Sigmoid colon (tissue), 7 donors: ENCODE data around the gene QSOX1. TPM values are rescaled to one million over a fixed set of nuclear protein-coding genes. Genes with fewer than 3 reads are reported as not detected.

Experiments used
- DNase-seq: peaks from one replicate; pipeline ENCODE4 v3.0.0-alpha.2; 2019
- H3K27ac ChIP-seq, 4 donors: fragments of 200-600 bp; sonication (generic); one replicate each; pipeline ENCODE4 v1.5.1; 2016 to 2019; ENCODE audit warnings: mild to moderate bottlenecking in 1 of 4
- H3K27me3 ChIP-seq, 3 donors: fragments of 200-600 bp; sonication (generic); one replicate each; pipeline ENCODE4 v1.5.1; 2019; ENCODE audit warnings: mild to moderate bottlenecking in 1 of 3
- H3K36me3 ChIP-seq, 4 donors: fragments of 200-600 bp; sonication (generic); one replicate each; pipeline ENCODE4 v1.5.1; 2016 to 2019
- H3K4me1 ChIP-seq, 4 donors: fragments of 200-600 bp; sonication (generic); one replicate each; pipeline ENCODE4 v1.5.1; 2017 to 2019
- H3K4me3 ChIP-seq, 4 donors: fragments of 200-600 bp; sonication (generic); one replicate each; pipeline ENCODE4 v1.5.1; 2017 to 2019; ENCODE audit warnings: mild to moderate bottlenecking in 2 of 4, moderate library complexity in 1 of 4
- H3K9me3 ChIP-seq, 4 donors: fragments of 200-600 bp in 3 of 4; sonication (generic) in 3 of 4; one replicate each; pipeline versions ENCODE4 v1.5.1 to v1.6.1; 2013 to 2019
- CTCF ChIP-seq, 4 experiments: fragments of 450-650 bp in 3 of 4; fragments of 200-600 bp in 1 of 4; IDR thresholded peaks; one replicate each; pipeline ENCODE4 v1.5.1; 2016 to 2019; ENCODE audit warnings: antibody characterized with exemption in 4 of 4, mild to moderate bottlenecking in 3 of 4, moderate library complexity in 2 of 4
- EP300 ChIP-seq, 4 donors: sonication (generic); formaldehyde crosslinking; IDR thresholded peaks; one replicate each; pipeline ENCODE4 v1.6.1; 2017; ENCODE audit warnings: antibody characterized with exemption in 4 of 4
- POLR2A ChIP-seq, 2 donors: fragments of 450-650 bp; IDR thresholded peaks; one replicate each; pipeline ENCODE4 v1.6.1; 2016; ENCODE audit warnings: antibody characterized with exemption in 2 of 2, mild to moderate bottlenecking in 2 of 2, moderate library complexity in 2 of 2
- POLR2AphosphoS5 ChIP-seq, 4 donors: sonication (generic); formaldehyde crosslinking; IDR thresholded peaks; one replicate each; pipeline ENCODE4 v1.6.1; 2017; ENCODE audit warnings: antibody characterized with exemption in 4 of 4
- WGBS, 2 donors: extraction: QIAGEN DNeasy Blood & Tissue Kit; methylation state at CpG; one replicate each; pipeline ENCODE4 v1.1.7; 2013; 5-methylcytosine and 5-hydroxymethylcytosine counted together
- intact Hi-C: fragments of 100-400 bp; cut with DNase I; formaldehyde crosslinking; loops from one replicate; pipeline ENCODE4 v1.15.1; 2023
- polyA plus RNA-seq, 3 donors: library from polyadenylated mRNA; stranded (reverse); fragments of 200-250 nt; gene quantifications; one replicate each; pipeline ENCODE4 v1.2.3, GENCODE V29; 2013
- total RNA-seq, 4 donors: library from RNA; depleted of rRNA; stranded (reverse); fragments of >200 nt; gene quantifications; one replicate each; pipeline ENCODE4 v1.1.0, GENCODE V29; 2016
- donor health status: healthy with polysubstance abuse.
- donor health status: Bipolar disorder and iron deficiency.
- donor health status: healthy.

QSOX1 gene
- total and polyA plus RNA-seq, 7 donors = 26.4 to 175 (median 71.9) TPM

- TF ChIP-seq EP300 (IDR thresholded peaks at IDR 0.05) (no peak), CTCF (IDR thresholded peaks at IDR 0.05) (no peak), POLR2A (IDR thresholded peaks at IDR 0.05) (no peak), POLR2AphosphoS5 (IDR thresholded peaks at IDR 0.05) (no peak)
- Histone ChIP-seq H3K27ac (no peak overlapping the region), H3K4me3 (no peak overlapping the region), H3K36me3 (peaks cover 17 to 70% (median 23%) of the 10 kb centered on the region in 4 donors), H3K27me3 (no peaks in the 10 kb centered on the region), H3K9me3 (no peaks in the 10 kb centered on the region), H3K4me1 (no peaks in the 10 kb centered on the region)
- WGBS, 2 donors = 92 to 97% methylated on average over 14 of the region's 14 CpGs
- DNase-seq = no peak
- intact Hi-C loops = no loop called here
These were observed 39.4 kb downstream of the QSOX1 start for GRCh38 chr1:180194048-180194425.

GRCh38 chr1:180194546-180195207 lies 40.0 kb downstream of the QSOX1 start:
- no peak overlapping the region for H3K27ac ChIP-seq
- no peaks in the 10 kb centered on the region for H3K27me3 ChIP-seq
- 72 to 74% methylated on average over 19 of the region's 19 CpGs for WGBS, 2 donors
- H3K36me3 ChIP-seq = peaks cover 15 to 64% (median 23%) of the 10 kb centered on the region in 4 donors
- H3K9me3 ChIP-seq = no peaks in the 10 kb centered on the region
- no peak for DNase-seq
- TF ChIP-seq EP300 (IDR thresholded peaks at IDR 0.05) (no peak), CTCF (IDR thresholded peaks at IDR 0.05) (no peak), POLR2AphosphoS5 (IDR thresholded peaks at IDR 0.05) (no peak), POLR2A (IDR thresholded peaks at IDR 0.05) (no peak)
- no peaks in the 10 kb centered on the region for H3K4me1 ChIP-seq
- intact Hi-C loops = no loop called here
- no peak overlapping the region for H3K4me3 ChIP-seq

GRCh38 chr1:180195401-180195800 lies 40.7 kb downstream of the QSOX1 start:
- Histone ChIP-seq H3K36me3 (peaks cover 8 to 57% (median 17%) of the 10 kb centered on the region in 4 donors), H3K27ac (no peak overlapping the region), H3K27me3 (no peaks in the 10 kb centered on the region), H3K4me1 (no peaks in the 10 kb centered on the region), H3K9me3 (no peaks in the 10 kb centered on the region), H3K4me3 (no peak overlapping the region)
- 92 to 95% methylated on average over 3 of the region's 3 CpGs for WGBS, 2 donors
- no peak for TF ChIP-seq EP300 (IDR thresholded peaks at IDR 0.05)
- TF ChIP-seq POLR2A (IDR thresholded peaks at IDR 0.05) = no peak
- intact Hi-C loops = no loop called here
- DNase-seq = no peak

GRCh38 chr1:180195916-180196315 lies 41.2 kb downstream of the QSOX1 start:
- Histone ChIP-seq H3K36me3 (peaks cover 4 to 52% (median 12%) of the 10 kb centered on the region in 4 donors), H3K9me3 (no peaks in the 10 kb centered on the region), H3K27me3 (no peaks in the 10 kb centered on the region), H3K4me3 (no peak overlapping the region), H3K4me1 (no peaks in the 10 kb centered on the region), H3K27ac (no peak overlapping the region)
- intact Hi-C loops = no loop called here
- TF ChIP-seq POLR2A (IDR thresholded peaks at IDR 0.05) (no peak), CTCF (IDR thresholded peaks at IDR 0.05) (no peak), POLR2AphosphoS5 (IDR thresholded peaks at IDR 0.05) (no peak), EP300 (IDR thresholded peaks at IDR 0.05) (no peak)
- WGBS, 2 donors = 94 to 95% methylated on average over 9 of the region's 9 CpGs
- no peak for DNase-seq

DNA sequence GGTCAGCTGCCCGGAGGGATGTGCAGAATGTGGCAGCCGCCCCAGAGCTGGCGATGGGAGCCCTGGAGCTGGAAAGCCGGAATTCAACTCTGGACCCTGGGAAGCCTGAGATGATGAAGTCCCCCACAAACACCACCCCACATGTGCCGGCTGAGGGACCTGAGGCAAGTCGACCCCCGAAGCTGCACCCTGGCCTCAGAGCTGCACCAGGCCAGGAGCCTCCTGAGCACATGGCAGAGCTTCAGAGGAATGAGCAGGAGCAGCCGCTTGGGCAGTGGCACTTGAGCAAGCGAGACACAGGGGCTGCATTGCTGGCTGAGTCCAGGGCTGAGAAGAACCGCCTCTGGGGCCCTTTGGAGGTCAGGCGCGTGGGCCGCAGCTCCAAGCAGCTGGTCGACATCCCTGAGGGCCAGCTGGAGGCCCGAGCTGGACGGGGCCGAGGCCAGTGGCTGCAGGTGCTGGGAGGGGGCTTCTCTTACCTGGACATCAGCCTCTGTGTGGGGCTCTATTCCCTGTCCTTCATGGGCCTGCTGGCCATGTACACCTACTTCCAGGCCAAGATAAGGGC lies 41.9 kb downstream of the QSOX1 start:
- intact Hi-C loops = no loop called here
- WGBS, 2 donors = 94% methylated on average over 17 of the region's 17 CpGs
- no peak for TF ChIP-seq POLR2A (IDR thresholded peaks at IDR 0.05)
- no peak for TF ChIP-seq EP300 (IDR thresholded peaks at IDR 0.05)
- no peak for TF ChIP-seq POLR2AphosphoS5 (IDR thresholded peaks at IDR 0.05)
- no peak for TF ChIP-seq CTCF (IDR thresholded peaks at IDR 0.05)
- Histone ChIP-seq H3K9me3 (no peaks in the 10 kb centered on the region), H3K4me3 (no peak overlapping the region), H3K36me3 (peaks cover 0 to 45% (median 9%) of the 10 kb centered on the region in 4 donors), H3K4me1 (no peaks in the 10 kb centered on the region), H3K27me3 (no peaks in the 10 kb centered on the region), H3K27ac (no peak overlapping the region)
- no peak for DNase-seq
